Osteoblast (primary cell): ENCODE results near the gene R3HDML. TPM values are rescaled to one million over a fixed set of nuclear protein-coding genes. Genes with fewer than 3 reads are reported as not detected.
A peak's percentile ranks its signal among the peaks of the same experiment; 100 is the strongest.
"Not testable (repeated sequence)": the region's sequence is repeated elsewhere in the genome, so short reads cannot be mapped to it uniquely, and the experiment has no call there.

Experiments used
- DNase-seq: peaks from one replicate; pipeline ENCODE4 v3.0.0; 2011; ENCODE audit warnings: low spot score, mixed read lengths; ENCODE audit not compliant: insufficient read length; ENCODE audit errors: missing footprints
- H2AFZ ChIP-seq: 2 replicates; pipeline ENCODE4 v1.6.0; 2011; ENCODE audit warnings: mild to moderate bottlenecking, low read length
- H3K27ac ChIP-seq: 2 replicates; pipeline ENCODE4 v1.5.1; 2011; ENCODE audit warnings: mild to moderate bottlenecking, low read depth, low read length, moderate library complexity
- H3K27me3 ChIP-seq: 2 replicates; pipeline ENCODE4 v1.6.0; 2012; ENCODE audit warnings: mild to moderate bottlenecking, control low read depth, inconsistent platforms, low read length, moderate library complexity; ENCODE audit not compliant: insufficient read depth
- H3K36me3 ChIP-seq: 2 replicates; pipeline ENCODE4 v1.5.1; 2011; ENCODE audit warnings: mild to moderate bottlenecking, low read length, control low read depth, moderate library complexity; ENCODE audit not compliant: insufficient read depth
- H3K4me1 ChIP-seq: 2 replicates; pipeline ENCODE4 v1.5.1; 2011; ENCODE audit warnings: mild to moderate bottlenecking, low read length, control low read depth, moderate library complexity; ENCODE audit not compliant: insufficient read depth
- H3K4me2 ChIP-seq: 2 replicates; pipeline ENCODE4 v1.6.0; 2011; ENCODE audit warnings: mild to moderate bottlenecking, low read length; ENCODE audit not compliant: insufficient read depth
- H3K4me3 ChIP-seq: fragments of 200-600 bp; sonication (generic); 3 replicates; pipeline ENCODE4 v1.5.1; 2012; ENCODE audit warnings: mild to moderate bottlenecking, low read length, inconsistent platforms; ENCODE audit not compliant: insufficient read depth
- H3K79me2 ChIP-seq: 2 replicates; pipeline ENCODE4 v1.6.0; 2012; ENCODE audit warnings: mild to moderate bottlenecking, low read length, control low read depth, inconsistent platforms; ENCODE audit not compliant: insufficient read depth
- H3K9me3 ChIP-seq: 2 replicates; pipeline ENCODE4 v1.5.1; 2011; ENCODE audit warnings: low read depth, low read length, control low read depth
- H4K20me1 ChIP-seq: 2 replicates; pipeline ENCODE4 v1.6.0; 2012; ENCODE audit warnings: mild to moderate bottlenecking, low read length, control low read depth; ENCODE audit not compliant: insufficient read depth
- total RNA-seq: library from RNA; depleted of rRNA; stranded (reverse); fragments of >200 nt; gene quantifications from 2 replicates; pipeline ENCODE4 v1.2.3, GENCODE V29; 2012
- TF ChIP-seq, protein P1 (sequence below): IDR thresholded peaks from 2 replicates; pipeline ENCODE4 v1.5.1; 2011; ENCODE audit warnings: mild to moderate bottlenecking, low read depth, low read length, moderate library complexity; ENCODE audit errors: extremely low read depth

Gene R3HDML
- total RNA-seq, 1 donor = not detected

DNA sequence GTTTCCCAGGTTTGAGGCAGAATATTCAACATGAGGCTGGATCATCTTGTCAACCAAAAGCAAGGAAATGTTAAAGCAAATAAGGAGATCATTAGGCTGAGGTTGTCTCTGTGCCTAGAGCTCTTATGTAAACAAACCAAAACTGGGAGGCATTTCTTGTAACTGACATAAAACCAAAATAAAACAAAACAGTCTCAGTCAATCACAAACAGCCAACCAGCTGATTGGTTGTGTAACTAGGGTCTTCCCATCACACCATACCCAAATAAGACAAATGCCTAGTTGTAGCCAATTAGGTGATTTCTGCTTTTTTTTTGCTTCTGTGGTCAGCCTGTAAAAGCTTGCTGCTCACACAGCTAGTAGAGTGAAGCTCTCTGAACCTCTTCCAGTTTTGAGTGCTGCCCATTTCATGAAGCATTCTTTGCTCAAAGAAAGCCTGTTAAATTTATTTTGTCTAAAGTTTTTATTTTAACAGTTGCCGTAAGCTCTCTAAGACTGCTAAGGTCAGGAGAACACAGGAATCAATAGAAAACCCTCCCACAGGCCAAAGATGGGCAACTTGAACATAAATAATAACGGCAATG, 16.9 kb upstream of the R3HDML start:
- TF ChIP-seq, protein P1, sequence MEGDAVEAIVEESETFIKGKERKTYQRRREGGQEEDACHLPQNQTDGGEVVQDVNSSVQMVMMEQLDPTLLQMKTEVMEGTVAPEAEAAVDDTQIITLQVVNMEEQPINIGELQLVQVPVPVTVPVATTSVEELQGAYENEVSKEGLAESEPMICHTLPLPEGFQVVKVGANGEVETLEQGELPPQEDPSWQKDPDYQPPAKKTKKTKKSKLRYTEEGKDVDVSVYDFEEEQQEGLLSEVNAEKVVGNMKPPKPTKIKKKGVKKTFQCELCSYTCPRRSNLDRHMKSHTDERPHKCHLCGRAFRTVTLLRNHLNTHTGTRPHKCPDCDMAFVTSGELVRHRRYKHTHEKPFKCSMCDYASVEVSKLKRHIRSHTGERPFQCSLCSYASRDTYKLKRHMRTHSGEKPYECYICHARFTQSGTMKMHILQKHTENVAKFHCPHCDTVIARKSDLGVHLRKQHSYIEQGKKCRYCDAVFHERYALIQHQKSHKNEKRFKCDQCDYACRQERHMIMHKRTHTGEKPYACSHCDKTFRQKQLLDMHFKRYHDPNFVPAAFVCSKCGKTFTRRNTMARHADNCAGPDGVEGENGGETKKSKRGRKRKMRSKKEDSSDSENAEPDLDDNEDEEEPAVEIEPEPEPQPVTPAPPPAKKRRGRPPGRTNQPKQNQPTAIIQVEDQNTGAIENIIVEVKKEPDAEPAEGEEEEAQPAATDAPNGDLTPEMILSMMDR = no peak
- Histone ChIP-seq H3K4me3 (no peak overlapping the region), H3K27ac (no peak overlapping the region), H3K27me3 (peaks cover 3% of the 10 kb centered on the region), H3K4me1 (no peaks in the 10 kb centered on the region), H3K79me2 (no peaks in the 10 kb centered on the region), H2AFZ (no peak overlapping the region), H3K36me3 (no peaks in the 10 kb centered on the region), H4K20me1 (no peaks in the 10 kb centered on the region), H3K9me3 (no peaks in the 10 kb centered on the region), H3K4me2 (no peak overlapping the region)
- DNase-seq = no peak

DNA sequence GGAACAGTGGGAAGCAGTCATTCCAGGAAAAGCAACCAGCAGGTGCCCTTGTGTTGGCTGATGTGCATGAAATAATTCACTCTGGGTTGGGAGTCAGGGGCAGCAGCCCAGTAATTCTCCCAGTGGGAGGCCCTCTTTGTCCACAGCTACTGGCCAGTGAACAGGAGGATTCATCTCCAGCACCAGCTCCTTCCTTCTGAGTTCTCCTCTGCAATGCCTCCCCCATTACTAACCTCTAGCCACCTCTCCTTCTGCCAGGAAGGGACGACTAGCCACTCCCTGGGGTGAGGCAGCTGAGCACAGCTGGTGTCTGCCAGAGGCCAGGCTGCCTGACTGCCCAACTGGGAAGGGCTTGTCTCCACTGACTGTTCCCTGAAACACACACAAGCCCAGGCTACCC, 12.5 kb upstream of the R3HDML start:
- Histone ChIP-seq H2AFZ (no peak overlapping the region), H3K27ac (no peak overlapping the region), H3K4me3 (no peak overlapping the region), H3K4me1 (no peaks in the 10 kb centered on the region), H4K20me1 (no peaks in the 10 kb centered on the region), H3K27me3 (peaks cover 7% of the 10 kb centered on the region), H3K9me3 (no peaks in the 10 kb centered on the region), H3K4me2 (no peak overlapping the region), H3K79me2 (no peaks in the 10 kb centered on the region), H3K36me3 (no peaks in the 10 kb centered on the region)
- TF ChIP-seq, protein P1 = no peak
- no peak for DNase-seq

DNA sequence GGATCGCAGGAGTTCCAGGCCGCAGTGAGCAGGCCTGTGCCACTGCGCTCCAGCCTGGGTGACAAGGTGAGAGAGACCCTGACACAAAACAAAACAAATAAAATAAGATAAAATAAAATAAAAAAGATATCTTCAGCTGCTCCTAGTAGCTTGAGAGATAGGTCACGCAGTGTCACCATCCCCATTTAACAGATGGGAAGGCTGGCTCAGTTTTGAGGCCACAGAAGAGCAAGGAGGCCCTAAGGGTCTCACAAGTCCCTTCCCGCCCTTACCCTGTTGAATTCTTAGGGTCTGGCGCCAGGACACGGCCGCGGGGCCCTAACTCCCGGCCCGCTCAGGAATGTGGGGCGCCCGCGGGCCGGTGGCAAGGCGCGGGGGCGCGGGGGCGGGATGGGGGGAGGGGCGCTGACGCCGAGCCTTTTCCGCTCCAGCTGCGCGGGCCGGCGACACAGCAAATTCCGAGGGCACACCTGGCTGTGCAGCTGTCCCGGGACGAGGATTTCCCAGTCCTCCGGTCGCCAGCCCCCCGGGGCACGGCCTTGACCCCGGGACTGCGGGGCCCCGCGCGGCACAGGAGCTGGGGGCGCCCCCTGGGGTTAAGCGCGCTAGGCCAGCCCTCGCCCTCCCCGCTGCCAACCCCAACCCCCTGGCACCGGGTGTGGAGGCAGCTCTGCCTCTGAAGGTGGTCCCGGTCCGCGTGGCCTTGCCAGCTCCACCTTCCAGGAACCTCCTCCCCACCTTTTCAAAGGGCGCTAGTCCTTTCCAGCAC, 10.3 kb upstream of the R3HDML start:
- no peak overlapping the region for H3K27ac ChIP-seq
- peak overlapping the region; percentile 51 for H3K4me3 ChIP-seq
- H3K4me2 ChIP-seq = peak overlapping the region; percentile 48
- TF ChIP-seq, protein P1 = no peak
- peak overlapping the region; percentile 59 for H2AFZ ChIP-seq
- H3K4me1 ChIP-seq = no peaks in the 10 kb centered on the region
- no peaks in the 10 kb centered on the region for H4K20me1 ChIP-seq
- H3K27me3 ChIP-seq = peaks cover 6% of the 10 kb centered on the region
- no peaks in the 10 kb centered on the region for H3K79me2 ChIP-seq
- DNase-seq = no peak
- no peaks in the 10 kb centered on the region for H3K9me3 ChIP-seq
- no peaks in the 10 kb centered on the region for H3K36me3 ChIP-seq

DNA sequence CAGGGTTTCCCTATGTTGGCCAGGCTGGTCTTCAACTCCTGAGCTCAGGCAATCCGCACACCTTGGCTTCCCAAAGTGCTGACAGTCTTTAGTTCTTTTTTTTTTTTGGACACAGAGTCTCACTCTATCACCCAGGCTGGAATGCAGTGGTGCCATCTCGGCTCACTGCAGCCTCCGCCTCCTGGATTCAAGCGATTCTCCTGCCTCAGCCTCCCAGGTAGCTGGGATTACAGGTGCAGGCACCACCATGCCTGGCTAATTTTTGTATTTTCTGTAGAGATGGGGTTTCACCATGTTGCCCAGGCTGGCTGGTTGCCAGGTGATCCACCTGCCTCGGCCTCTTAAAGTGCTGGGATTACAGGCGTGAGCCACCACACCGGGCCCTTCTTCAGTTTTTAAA, 9.1 kb upstream of the R3HDML start:
- not testable (repeated sequence) for H3K27ac ChIP-seq, H3K79me2 ChIP-seq, H3K4me1 ChIP-seq, H3K27me3 ChIP-seq, H3K36me3 ChIP-seq, H4K20me1 ChIP-seq, H3K9me3 ChIP-seq, H2AFZ ChIP-seq, H3K4me3 ChIP-seq, H3K4me2 ChIP-seq, DNase-seq
